Measurements from ENCODE around the gene SNRPF.

SNRPF gene

GRCh38 chr12:95898081-95898480, 39.3 kb downstream of the SNRPF start:
- H3K4me3 ChIP-seq (ENCODE audit: low read length) = no peak overlapping the region
- no peak for DNase-seq (ENCODE audit: low read depth)
- TF ChIP-seq, protein P1, sequence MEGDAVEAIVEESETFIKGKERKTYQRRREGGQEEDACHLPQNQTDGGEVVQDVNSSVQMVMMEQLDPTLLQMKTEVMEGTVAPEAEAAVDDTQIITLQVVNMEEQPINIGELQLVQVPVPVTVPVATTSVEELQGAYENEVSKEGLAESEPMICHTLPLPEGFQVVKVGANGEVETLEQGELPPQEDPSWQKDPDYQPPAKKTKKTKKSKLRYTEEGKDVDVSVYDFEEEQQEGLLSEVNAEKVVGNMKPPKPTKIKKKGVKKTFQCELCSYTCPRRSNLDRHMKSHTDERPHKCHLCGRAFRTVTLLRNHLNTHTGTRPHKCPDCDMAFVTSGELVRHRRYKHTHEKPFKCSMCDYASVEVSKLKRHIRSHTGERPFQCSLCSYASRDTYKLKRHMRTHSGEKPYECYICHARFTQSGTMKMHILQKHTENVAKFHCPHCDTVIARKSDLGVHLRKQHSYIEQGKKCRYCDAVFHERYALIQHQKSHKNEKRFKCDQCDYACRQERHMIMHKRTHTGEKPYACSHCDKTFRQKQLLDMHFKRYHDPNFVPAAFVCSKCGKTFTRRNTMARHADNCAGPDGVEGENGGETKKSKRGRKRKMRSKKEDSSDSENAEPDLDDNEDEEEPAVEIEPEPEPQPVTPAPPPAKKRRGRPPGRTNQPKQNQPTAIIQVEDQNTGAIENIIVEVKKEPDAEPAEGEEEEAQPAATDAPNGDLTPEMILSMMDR (conservative IDR thresholded peaks at IDR 0.05; ENCODE audit: low read depth, low read length) = no peak

DNA sequence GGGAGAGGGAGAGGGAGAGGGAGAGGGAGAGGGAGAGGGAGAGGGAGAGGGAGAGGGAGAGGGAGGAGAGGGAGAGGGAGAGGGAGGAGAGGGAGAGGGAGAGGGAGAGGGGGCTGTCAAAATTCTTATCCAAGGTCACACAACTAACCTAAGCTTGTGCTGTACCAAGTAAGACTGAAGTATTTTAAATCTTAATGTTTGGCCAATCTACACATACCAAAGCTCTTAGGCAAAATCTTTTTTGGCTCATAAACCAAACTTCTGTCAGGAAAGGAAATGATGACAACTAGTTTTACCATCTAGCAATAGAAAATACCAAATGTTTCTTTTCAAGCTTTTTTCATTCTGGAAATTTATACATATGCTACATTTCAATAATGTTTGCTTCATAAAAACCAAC, 49.8 kb downstream of the SNRPF start:
- DNase-seq (ENCODE audit: low read depth) = peak; percentile 3
- TF ChIP-seq, protein P1 (conservative IDR thresholded peaks at IDR 0.05; ENCODE audit: low read depth, low read length) = no peak
- H3K4me3 ChIP-seq (ENCODE audit: low read length) = no peak overlapping the region

GRCh38 chr12:95909871-95910270, 51.1 kb downstream of the SNRPF start:
- no peak for DNase-seq (ENCODE audit: low read depth)
- no peak overlapping the region for H3K4me3 ChIP-seq (ENCODE audit: low read length)
- TF ChIP-seq, protein P1 (conservative IDR thresholded peaks at IDR 0.05; ENCODE audit: low read depth, low read length) = no peak
